CD4-positive, alpha-beta T cell (primary cell): ENCODE measurements around the gene MKI67. TPM values are rescaled to one million over a fixed set of nuclear protein-coding genes. Genes with fewer than 3 reads are reported as not detected.

Experiments
- ATAC-seq: fragments of 200-7000 bp; cut with Tn5 transposase; one replicate; pipeline ENCODE4 v1.10.0; 2022; ENCODE audit warnings: mild to moderate bottlenecking; ENCODE audit not compliant: poor library complexity
- CTCF ChIA-PET: fragments of 350-600 bp; sonication (Branson Sonifier 250); formaldehyde crosslinking; loops from one replicate; lab custom pipeline; 2021; ENCODE audit warnings: antibody characterized with exemption, inconsistent platforms; lab: Charles Lee
- POLR2A ChIA-PET: fragments of 350-600 bp; sonication (Branson Sonifier 250); formaldehyde crosslinking; loops from one replicate; lab custom pipeline; 2021; ENCODE audit warnings: antibody characterized with exemption, inconsistent platforms; lab: Charles Lee
- DNase-seq, 14 experiments: peaks; one replicate each; pipeline ENCODE4 v3.0.0-alpha.2; 2013 to 2020; ENCODE audit warnings: mixed read lengths in 2 of 14
- H3K27ac ChIP-seq, 2 donors: one replicate each; pipeline versions ENCODE4 v1.5.1 to v1.7.0; 2013; ENCODE audit warnings: low read length in 2 of 2, low read depth in 1 of 2, mild to moderate bottlenecking in 1 of 2
- H3K27me3 ChIP-seq, 2 experiments: 1 replicate in 1 of 2; 2 replicates in 1 of 2; pipeline versions ENCODE4 v1.6.1 to v1.7.0; 2013; ENCODE audit warnings: low read length in 2 of 2, control low read depth in 1 of 2, mild to moderate bottlenecking in 1 of 2, moderate library complexity in 1 of 2; ENCODE audit not compliant: insufficient read depth in 2 of 2, control insufficient read depth in 1 of 2
- H3K36me3 ChIP-seq: one replicate; pipeline ENCODE4 v1.6.1; 2013; ENCODE audit warnings: low read length, control low read depth; ENCODE audit not compliant: insufficient read depth
- H3K4me1 ChIP-seq: one replicate; pipeline ENCODE4 v1.6.1; 2013; ENCODE audit warnings: low read length, control low read depth; ENCODE audit not compliant: insufficient read depth
- H3K4me3 ChIP-seq: one replicate; pipeline ENCODE4 v1.5.1; 2013; ENCODE audit warnings: mild to moderate bottlenecking, low read length, moderate library complexity
- H3K9me3 ChIP-seq, 2 experiments: 1 replicate in 1 of 2; 2 replicates in 1 of 2; pipeline versions ENCODE4 v1.6.1 to v1.7.0; 2013; ENCODE audit warnings: low read length in 2 of 2, mild to moderate bottlenecking in 2 of 2, control low read depth in 1 of 2, moderate library complexity in 1 of 2; ENCODE audit not compliant: control insufficient read depth in 1 of 2, insufficient read depth in 1 of 2
- H3K27ac Mint-ChIP-seq: one replicate; pipeline ENCODE4 v1.8.0; 2020; ENCODE audit warnings: mixed read lengths
- H3K27me3 Mint-ChIP-seq: one replicate; pipeline ENCODE4 v1.8.0; 2021; ENCODE audit warnings: mixed read lengths
- H3K36me3 Mint-ChIP-seq: one replicate; pipeline ENCODE4 v1.8.0; 2021; ENCODE audit warnings: low read depth, mixed read lengths
- H3K4me1 Mint-ChIP-seq: one replicate; pipeline ENCODE4 v1.8.0; 2021; ENCODE audit warnings: low read depth, mixed read lengths
- H3K4me3 Mint-ChIP-seq: one replicate; pipeline ENCODE4 v1.8.0; 2020; ENCODE audit warnings: mild to moderate bottlenecking, mixed read lengths
- H3K9me3 Mint-ChIP-seq: one replicate; pipeline ENCODE4 v1.8.0; 2020; ENCODE audit warnings: mixed read lengths
- CTCF ChIP-seq: fragments of 200-600 bp; IDR thresholded peaks from one replicate; pipeline ENCODE4 v1.8.0; 2022; ENCODE audit warnings: antibody characterized with exemption, mild to moderate bottlenecking
- intact Hi-C, 2 experiments: fragments of 100-400 bp; cut with DNase I in 1 of 2; cut with micrococcal nuclease in 1 of 2; formaldehyde crosslinking; loops; one replicate each; pipeline versions ENCODE4 v1.15.1 to v1.9.0; 2023 to 2025; cut with DNase I, micrococcal nuclease
- total RNA-seq, 174 experiments: library from RNA in 2 of 174; stranded (reverse) in 2 of 174; gene quantifications; one replicate each; pipeline ENCODE4 v1.2.3 and lab custom pipeline; 2021 to 2026

The MKI67 gene
- total RNA-seq, 2 experiments from 2014 or later, result 0.92 to 1.2 TPM

GRCh38 chr10:128067691-128068397 is 58.4 kb downstream of the MKI67 start:
- H3K27ac ChIP-seq, result no peak overlapping the region
- peaks cover 60% of the 10 kb centered on the region for H3K4me1 ChIP-seq
- TF ChIP-seq CTCF, result no peak
- H3K4me3 ChIP-seq, result no peak overlapping the region
- intact Hi-C loops, result loop anchor here in 1 of 2 experiments (5.0 kb wide), 1 partner anchor 59 kb away; the partner anchor contains the start of gene MKI67
- DNase-seq (no peak), ATAC-seq (no peak)
- POLR2A ChIA-PET, result interaction anchor here (1.1 kb wide), 1 partner anchor 19 kb away, joined by 6 read pairs; no protein-coding TSS in a partner anchor
- peaks cover 71% of the 10 kb centered on the region for H3K36me3 ChIP-seq
- no peak overlapping the region for H3K4me3 Mint-ChIP-seq
- H3K9me3 Mint-ChIP-seq, result no peaks in the 10 kb centered on the region
- H3K27me3 Mint-ChIP-seq, result no peaks in the 10 kb centered on the region
- no peak overlapping the region for H3K27ac Mint-ChIP-seq
- peaks cover 84% of the 10 kb centered on the region for H3K36me3 Mint-ChIP-seq
- no peaks in the 10 kb centered on the region for H3K27me3 ChIP-seq
- H3K9me3 ChIP-seq, result no peaks in the 10 kb centered on the region
- CTCF ChIA-PET, result no interaction called here
- H3K4me1 Mint-ChIP-seq, result peaks cover 58% of the 10 kb centered on the region

GRCh38 chr10:128066870-128067382 is 59.3 kb downstream of the MKI67 start:
- TF ChIP-seq CTCF, result no peak
- H3K4me1 ChIP-seq, result peaks cover 69% of the 10 kb centered on the region
- no peaks in the 10 kb centered on the region for H3K9me3 ChIP-seq
- CTCF ChIA-PET, result no interaction called here
- ATAC-seq (no peak), DNase-seq (no peak)
- peaks cover 65% of the 10 kb centered on the region for H3K36me3 ChIP-seq
- intact Hi-C loops, result loop anchor here in 1 of 2 experiments (5.0 kb wide), 1 partner anchor 60 kb away; the partner anchor contains the start of gene MKI67
- H3K4me3 ChIP-seq, result no peak overlapping the region
- POLR2A ChIA-PET, result no interaction called here
- no peak overlapping the region for H3K27ac ChIP-seq
- no peaks in the 10 kb centered on the region for H3K27me3 ChIP-seq
- no peaks in the 10 kb centered on the region for H3K27me3 Mint-ChIP-seq
- H3K27ac Mint-ChIP-seq, result peak overlapping the region; percentile 4
- no peaks in the 10 kb centered on the region for H3K9me3 Mint-ChIP-seq
- H3K36me3 Mint-ChIP-seq, result peaks cover 84% of the 10 kb centered on the region
- H3K4me1 Mint-ChIP-seq, result peaks cover 67% of the 10 kb centered on the region
- peak overlapping the region; percentile 2 for H3K4me3 Mint-ChIP-seq

- Mint-ChIP-seq H3K4me3 (peak overlapping the region; percentile 47), H3K27ac (peak overlapping the region; percentile 57), H3K27me3 (no peaks in the 10 kb centered on the region), H3K4me1 (peaks cover 73% of the 10 kb centered on the region), H3K36me3 (peaks cover 79% of the 10 kb centered on the region), H3K9me3 (no peaks in the 10 kb centered on the region)
- Histone ChIP-seq H3K4me1 (peaks cover 72% of the 10 kb centered on the region), H3K27ac (no peak overlapping the region), H3K9me3 (no peaks in the 10 kb centered on the region), H3K36me3 (peaks cover 61% of the 10 kb centered on the region), H3K4me3 (no peak overlapping the region), H3K27me3 (no peaks in the 10 kb centered on the region)
- ChIA-PET CTCF (interaction anchor here (1.3 kb wide), 1 partner anchor 31 kb away, joined by 4 read pairs; no protein-coding TSS in a partner anchor), POLR2A (no interaction called here)
- DNase-seq (no peak), ATAC-seq (no peak)
- TF ChIP-seq CTCF, result no peak
- intact Hi-C loops, result loop anchor here in 1 of 2 experiments (5.0 kb wide), 1 partner anchor 61 kb away; the partner anchor contains the start of gene MKI67
Measured at GRCh38 chr10:128065881-128066534, 60.2 kb downstream of the MKI67 start.
